NCI-H526 treated with DMSO at 0.1 percent for 48 hours (cell line): ENCODE data around the gene MAGED1.
"Not testable (repeated sequence)": the region's sequence is repeated elsewhere in the genome, so short reads cannot be mapped to it uniquely, and the experiment has no call there.

ENCODE experiments used
- DNase-seq: peaks from one replicate; lab custom pipeline; 2025; lab: John Stamatoyannopoulos, UW

The MAGED1 gene

DNA sequence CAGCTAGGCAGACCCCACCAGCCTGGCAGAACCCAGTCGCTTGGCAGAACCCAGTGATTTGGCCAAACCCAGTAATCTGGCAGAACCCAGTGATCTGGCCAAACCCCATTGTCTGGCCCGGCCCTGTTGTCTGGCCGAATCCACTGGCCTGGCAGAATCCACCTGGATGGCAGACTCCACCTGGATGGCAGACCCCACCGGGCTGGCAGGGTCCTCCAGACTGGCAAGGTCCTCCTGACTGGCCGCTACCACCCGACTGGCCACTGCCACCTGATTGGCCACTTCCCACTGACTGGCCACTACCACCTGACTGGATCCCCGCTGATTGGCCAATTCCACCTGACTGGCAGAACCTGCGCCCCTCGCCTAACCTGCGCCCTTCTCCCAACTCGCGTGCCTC is 3.2 kb downstream of the MAGED1 start:
- no peak for DNase-seq

DNA sequence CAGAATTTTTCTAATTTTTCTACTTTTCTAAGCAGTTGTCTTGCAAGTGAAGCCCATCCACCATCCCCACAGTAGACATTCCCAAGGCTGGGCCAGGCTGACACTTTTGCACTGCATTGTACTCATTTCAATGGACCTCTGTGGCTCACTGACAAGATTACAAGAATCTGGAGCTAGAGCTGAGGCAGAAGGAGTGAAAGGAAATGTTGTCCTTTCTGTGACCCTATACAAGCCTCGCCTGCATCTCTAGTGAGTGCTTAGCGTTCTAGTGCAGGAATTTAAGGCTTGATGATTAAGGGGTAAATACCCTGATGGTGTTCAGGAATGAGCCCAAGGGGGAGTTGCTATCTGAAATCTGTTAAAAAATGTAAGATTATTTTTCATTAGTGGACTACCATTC is 6.3 kb downstream of the MAGED1 start:
- DNase-seq = no peak

DNA sequence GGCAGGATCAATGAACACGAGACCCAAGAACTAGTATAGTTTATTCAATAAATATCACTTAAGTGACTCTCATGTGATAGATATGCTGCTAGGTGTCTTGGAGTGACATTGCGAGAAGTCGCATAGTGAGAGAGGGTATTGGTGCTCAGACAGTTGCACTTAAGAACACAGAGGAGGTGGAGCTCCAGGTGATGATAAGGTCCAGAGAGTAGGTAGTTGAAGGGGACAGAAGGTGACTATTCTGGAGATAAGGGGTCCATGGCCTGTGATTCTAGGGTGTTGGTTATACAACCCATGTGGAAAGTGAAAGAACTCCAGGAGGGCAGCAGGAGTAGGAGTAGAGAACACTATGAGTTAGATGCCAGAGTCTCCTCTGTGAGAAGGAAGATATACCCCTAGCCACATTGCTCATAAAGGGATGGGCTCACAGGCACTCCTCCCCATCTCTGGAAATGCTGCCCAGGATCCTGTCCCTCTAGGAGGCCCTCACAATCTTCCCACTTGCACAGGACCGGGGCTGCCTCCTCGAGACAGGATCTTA is 9.2 kb downstream of the MAGED1 start:
- DNase-seq = no peak

DNA sequence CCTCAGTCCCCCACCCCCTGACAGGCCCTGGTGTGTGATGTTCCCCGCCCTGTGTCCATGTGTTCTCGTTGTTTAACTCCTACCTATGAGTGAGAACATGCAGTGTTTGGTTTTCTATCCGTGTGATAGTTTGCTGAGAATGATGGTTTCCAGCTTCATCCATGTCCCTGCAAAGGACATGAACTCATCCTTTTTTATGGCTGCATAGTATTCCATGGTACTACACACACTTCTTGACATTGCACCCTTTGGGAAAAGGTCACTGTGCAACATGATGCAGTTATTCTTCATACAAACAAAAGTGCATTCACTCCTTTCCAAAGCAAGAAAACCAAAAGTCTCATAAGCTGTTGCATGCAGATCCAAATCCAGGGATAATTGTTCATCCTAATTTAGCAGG is 11.7 kb downstream of the MAGED1 start:
- DNase-seq = not testable (repeated sequence)

DNA sequence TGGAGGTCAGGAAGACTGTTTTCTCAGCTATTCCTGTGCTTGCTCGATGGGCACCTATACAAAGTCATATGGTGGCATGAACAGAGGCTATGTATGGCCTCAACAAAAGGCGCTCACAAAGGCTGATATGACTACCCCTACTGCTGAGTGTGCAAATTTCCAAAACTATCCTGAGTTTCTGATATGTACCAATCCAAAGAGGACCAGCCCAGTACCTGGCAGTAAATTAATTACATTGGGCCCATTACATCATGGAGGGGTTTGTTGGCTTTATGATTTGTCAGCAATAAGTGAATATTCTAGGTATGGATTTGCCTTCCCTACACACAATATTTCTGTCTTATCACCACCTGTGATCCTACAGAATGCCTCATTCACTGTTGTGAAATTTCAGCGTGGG is 12.3 kb downstream of the MAGED1 start:
- DNase-seq = no peak

DNA sequence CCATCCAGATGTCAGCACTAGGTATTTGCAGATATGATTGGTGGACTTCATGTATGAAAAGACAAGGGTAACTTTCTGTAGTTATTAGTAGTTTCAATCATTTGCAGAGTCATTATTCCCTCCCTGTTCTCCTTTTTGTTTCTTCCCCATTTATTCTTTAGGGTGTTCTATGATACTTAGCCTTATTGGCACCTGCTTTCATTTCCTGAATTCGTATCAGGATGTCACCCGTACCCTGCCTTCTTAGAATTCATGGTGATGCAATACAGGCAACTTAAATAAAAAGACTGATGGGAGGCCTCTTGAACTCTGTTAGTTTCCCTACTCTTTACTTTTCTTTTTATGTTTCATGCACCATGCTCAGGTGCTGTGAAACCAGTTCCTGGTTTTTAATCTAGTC is 24.2 kb downstream of the MAGED1 start:
- no peak for DNase-seq

DNA sequence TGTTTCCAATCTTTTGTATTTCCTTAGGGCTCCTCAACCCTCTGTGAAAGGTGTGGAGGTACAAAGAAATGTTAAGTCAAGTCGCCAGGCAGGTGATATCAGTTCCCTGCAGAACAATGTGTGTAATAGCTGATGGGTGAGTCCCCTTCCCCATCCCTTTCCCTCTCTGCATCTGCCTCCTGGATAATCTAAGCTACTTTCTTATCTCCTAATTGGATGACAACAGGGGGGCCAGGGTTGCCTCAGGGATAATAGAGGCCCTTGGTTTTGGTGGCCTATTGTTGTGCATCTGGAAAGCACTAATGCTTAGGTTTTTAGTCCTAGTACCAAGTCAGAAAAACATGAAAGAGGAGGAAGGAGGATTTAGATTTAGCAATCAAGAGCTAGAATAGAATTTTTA is 29.1 kb downstream of the MAGED1 start:
- DNase-seq = no peak

DNA sequence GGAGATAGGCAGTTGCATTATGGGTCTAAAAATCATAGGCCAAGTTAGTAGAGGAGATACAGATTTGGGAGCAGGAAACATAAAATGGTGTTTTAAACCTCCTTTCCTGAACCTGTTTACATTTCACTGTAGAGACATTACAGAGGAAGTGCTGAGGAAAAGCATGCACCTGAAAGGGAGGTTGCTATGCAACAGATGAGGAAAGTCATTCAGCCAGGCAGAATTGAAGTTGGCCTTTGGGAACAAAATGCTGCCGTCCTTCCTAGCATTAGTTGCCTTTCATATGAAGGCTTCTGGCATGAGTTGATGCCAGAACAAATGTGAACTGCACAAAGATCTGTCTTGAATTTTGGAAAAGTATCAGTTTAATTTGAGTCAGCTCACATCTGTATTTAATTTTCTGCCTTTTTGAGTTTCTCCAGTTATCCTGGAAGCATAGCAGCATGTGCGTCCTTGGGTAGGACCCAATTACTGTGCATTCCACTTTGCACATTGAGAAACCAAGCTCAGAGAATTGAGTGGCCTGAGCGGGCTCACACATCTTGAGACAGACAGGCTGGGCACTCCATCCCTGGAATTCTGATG is 38.2 kb downstream of the MAGED1 start:
- DNase-seq = no peak
